ENCODE data around the gene NUDT9. TPM values are rescaled to one million over a fixed set of nuclear protein-coding genes. Genes with fewer than 3 reads are reported as not detected.

NUDT9 gene
- total and polyA plus RNA-seq, 11 donors = 17.1 to 56.6 (median 26.4) TPM

DNA sequence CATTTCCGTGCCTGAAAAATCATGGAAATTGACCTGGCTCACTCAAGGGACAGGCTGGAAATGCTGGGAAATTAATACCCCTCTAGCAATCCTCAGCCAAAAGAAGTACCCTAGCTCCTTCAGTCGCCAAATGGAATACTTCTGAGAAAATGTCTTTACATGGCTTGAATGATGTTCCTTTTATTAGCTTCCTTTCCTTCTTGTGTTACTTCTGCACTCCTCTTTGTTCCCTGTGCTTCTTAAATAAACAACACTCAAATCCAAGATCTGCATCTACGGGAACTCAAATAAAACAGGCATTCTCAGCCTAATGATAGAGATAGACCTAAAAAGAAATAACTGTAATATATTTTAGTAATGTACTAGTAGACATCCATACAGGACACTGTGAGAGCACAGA is 70.7 kb downstream of the NUDT9 start:
- no peak for TF ChIP-seq POLR2A (IDR thresholded peaks at IDR 0.05)
- TF ChIP-seq, protein P1, sequence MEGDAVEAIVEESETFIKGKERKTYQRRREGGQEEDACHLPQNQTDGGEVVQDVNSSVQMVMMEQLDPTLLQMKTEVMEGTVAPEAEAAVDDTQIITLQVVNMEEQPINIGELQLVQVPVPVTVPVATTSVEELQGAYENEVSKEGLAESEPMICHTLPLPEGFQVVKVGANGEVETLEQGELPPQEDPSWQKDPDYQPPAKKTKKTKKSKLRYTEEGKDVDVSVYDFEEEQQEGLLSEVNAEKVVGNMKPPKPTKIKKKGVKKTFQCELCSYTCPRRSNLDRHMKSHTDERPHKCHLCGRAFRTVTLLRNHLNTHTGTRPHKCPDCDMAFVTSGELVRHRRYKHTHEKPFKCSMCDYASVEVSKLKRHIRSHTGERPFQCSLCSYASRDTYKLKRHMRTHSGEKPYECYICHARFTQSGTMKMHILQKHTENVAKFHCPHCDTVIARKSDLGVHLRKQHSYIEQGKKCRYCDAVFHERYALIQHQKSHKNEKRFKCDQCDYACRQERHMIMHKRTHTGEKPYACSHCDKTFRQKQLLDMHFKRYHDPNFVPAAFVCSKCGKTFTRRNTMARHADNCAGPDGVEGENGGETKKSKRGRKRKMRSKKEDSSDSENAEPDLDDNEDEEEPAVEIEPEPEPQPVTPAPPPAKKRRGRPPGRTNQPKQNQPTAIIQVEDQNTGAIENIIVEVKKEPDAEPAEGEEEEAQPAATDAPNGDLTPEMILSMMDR (IDR thresholded peaks at IDR 0.05) = no peak

DNA sequence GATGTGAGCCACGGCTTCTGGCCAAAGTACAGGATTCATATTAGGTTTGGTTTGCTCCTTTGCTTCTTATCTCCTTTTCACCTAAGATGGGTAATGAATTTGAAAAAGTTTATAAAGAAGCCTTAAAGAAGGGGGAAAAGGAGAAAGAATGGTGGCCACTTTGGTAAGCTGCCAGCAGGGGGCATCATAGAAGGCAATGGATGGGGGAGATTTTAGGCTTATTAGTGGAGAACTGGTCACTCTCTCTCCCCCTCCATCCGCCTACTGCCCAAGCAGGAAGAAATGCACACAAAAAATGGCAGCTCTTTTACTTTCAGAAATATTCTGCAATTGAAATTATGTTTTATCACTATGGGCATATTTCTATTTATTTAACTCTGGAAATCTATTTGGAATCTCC is 74.8 kb downstream of the NUDT9 start:
- Histone ChIP-seq H3K4me3 (no peak overlapping the region), H3K27ac (peak overlapping the region in 4 of 12 donors; percentile 15 to 41 (median 27)), H3K4me1 (peaks cover 2 to 67% (median 41%) of the 10 kb centered on the region in 12 donors), H3K36me3 (peaks cover 0 to 72% (median 46%) of the 10 kb centered on the region in 9 donors), H3K9me3 (no peaks in the 10 kb centered on the region), H3K27me3 (no peaks in the 10 kb centered on the region)
- ATAC-seq (no peak), DNase-seq (no peak)
- WGBS, 4 donors = 85 to 94% (median 90%) methylated on average over 2 of the region's 2 CpGs
- intact Hi-C loops (cut with DNase I) = no loop called here
- TF ChIP-seq, protein P1 (IDR thresholded peaks at IDR 0.05) = peak in 11 of 12 donors; percentile 9 to 45 (median 33)
- no peak for TF ChIP-seq POLR2A (IDR thresholded peaks at IDR 0.05)

More for the DNA sequence above, 70.7 kb downstream of the NUDT9 start:
- intact Hi-C loops (cut with DNase I) = loop anchor here in 3 of 10 donors (5.0 kb wide), 1 partner anchor 34 kb away; the partner anchor contains the start of gene SPARCL1 (in 3 of the 3)
- H3K4me3 ChIP-seq = no peak overlapping the region
- peaks cover 0 to 5% (median 0%) of the 10 kb centered on the region in 12 donors for H3K9me3 ChIP-seq
- H3K27ac ChIP-seq = peak overlapping the region in 6 of 12 donors; percentile 3 to 76 (median 48)
- 78 to 95% (median 84%) methylated on average over 3 of the region's 3 CpGs for WGBS, 4 donors
- no peak for DNase-seq
- ATAC-seq = no peak
- H3K27me3 ChIP-seq = no peaks in the 10 kb centered on the region
- peaks cover 0 to 100% (median 77%) of the 10 kb centered on the region in 9 donors for H3K36me3 ChIP-seq
- peaks cover 0 to 61% (median 27%) of the 10 kb centered on the region in 12 donors for H3K4me1 ChIP-seq

DNA sequence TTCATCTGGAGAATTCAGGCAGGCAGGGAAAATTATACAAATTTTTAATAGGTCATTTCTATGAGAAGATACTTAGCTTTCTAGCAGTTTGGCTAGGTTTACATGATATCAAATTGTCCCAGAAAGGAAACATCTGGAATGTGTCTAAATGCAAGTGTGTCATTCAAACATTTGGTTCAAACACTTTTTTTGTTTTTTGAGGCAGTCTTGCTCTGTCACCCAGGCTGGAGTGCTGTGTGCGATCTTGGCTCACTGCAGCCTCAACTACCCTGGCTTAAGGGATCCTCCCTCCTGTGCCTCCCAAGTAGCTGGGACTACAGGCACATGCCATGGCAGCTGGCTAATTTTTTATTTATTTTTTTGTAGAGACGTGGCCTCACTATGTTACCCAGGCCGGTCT is 75.2 kb downstream of the NUDT9 start:
- H3K4me3 ChIP-seq = no peak overlapping the region
- H3K4me1 ChIP-seq = peaks cover 2 to 67% (median 44%) of the 10 kb centered on the region in 12 donors
- TF ChIP-seq POLR2A (IDR thresholded peaks at IDR 0.05) = no peak
- TF ChIP-seq, protein P1 (IDR thresholded peaks at IDR 0.05) = no peak
- DNase-seq = no peak
- WGBS, 4 donors = 54 to 77% (median 76%) methylated on average over 3 of the region's 3 CpGs
- H3K9me3 ChIP-seq = no peaks in the 10 kb centered on the region
- ATAC-seq = peak in 3 of 4 donors; percentile 35 to 68 (median 54)
- peaks cover 0 to 68% (median 41%) of the 10 kb centered on the region in 9 donors for H3K36me3 ChIP-seq
- H3K27ac ChIP-seq = peak overlapping the region in 11 of 12 donors; percentile 14 to 80 (median 39)
- intact Hi-C loops (cut with DNase I) = no loop called here
- no peaks in the 10 kb centered on the region for H3K27me3 ChIP-seq

DNA sequence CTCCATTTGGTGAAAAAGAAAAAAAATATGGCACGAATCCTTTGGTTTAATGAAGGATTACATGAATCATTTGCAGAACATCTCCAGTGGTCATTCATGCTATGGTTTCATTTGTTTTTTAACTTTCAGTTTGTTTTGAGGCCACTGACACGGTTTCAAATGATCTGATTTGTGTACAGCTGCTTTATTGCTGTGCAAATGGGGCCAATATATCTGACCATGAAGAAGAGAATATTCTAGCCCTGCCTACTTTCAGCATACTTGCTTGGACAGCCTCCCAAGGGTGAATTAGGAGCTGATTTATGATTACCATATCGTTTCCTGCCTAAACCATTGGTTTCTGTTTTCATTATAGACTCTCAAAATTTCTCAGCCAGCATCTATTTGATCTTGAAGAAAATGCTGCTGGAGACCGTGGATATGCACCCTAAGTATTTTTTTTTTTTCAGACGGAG is 76.1 kb downstream of the NUDT9 start:
- Histone ChIP-seq H3K27me3 (no peaks in the 10 kb centered on the region), H3K36me3 (peaks cover 0 to 59% (median 34%) of the 10 kb centered on the region in 9 donors), H3K4me1 (peaks cover 2 to 67% (median 47%) of the 10 kb centered on the region in 12 donors), H3K27ac (peak overlapping the region in 10 of 12 donors; percentile 11 to 80 (median 40)), H3K4me3 (no peak overlapping the region), H3K9me3 (no peaks in the 10 kb centered on the region)
- TF ChIP-seq, protein P1 (IDR thresholded peaks at IDR 0.05) = no peak
- no peak for TF ChIP-seq POLR2A (IDR thresholded peaks at IDR 0.05)
- no peak for ATAC-seq
- intact Hi-C loops (cut with DNase I) = no loop called here
- WGBS, 4 donors = 48 to 59% (median 53%) methylated on average over 5 of the region's 5 CpGs
- no peak for DNase-seq

All from heart left ventricle (tissue), 16 donors.